ENCODE data around the gene ICOSLG. TPM values are rescaled to one million over a fixed set of nuclear protein-coding genes. Genes with fewer than 3 reads are reported as not detected.
"Not testable (repeated sequence)": the region's sequence is repeated elsewhere in the genome, so short reads cannot be mapped to it uniquely, and the experiment has no call there.

ICOSLG gene
- polyA plus RNA-seq, 2 donors: 2.6 to 3.7 TPM

- Histone ChIP-seq H3K9me3 (ENCODE audit: control insufficient read depth in 2 of 2, insufficient read depth in 1 of 2, low read depth in 1 of 2, low read length in 1 of 2) (no peaks in the 10 kb centered on the region), H3K27me3 (ENCODE audit: control insufficient read depth in 1 of 2, insufficient read depth in 2 of 2, low read length in 2 of 2) (no peaks in the 10 kb centered on the region), H3K4me3 (ENCODE audit: low read depth in 1 of 2, low read length in 2 of 2) (no peak overlapping the region), H3K27ac (ENCODE audit: low read depth in 2 of 2, low read length in 1 of 2) (no peak overlapping the region), H3K36me3 (ENCODE audit: control insufficient read depth in 2 of 2, insufficient read depth in 2 of 2, low read length in 1 of 2) (no peaks in the 10 kb centered on the region), H3K4me1 (ENCODE audit: control insufficient read depth in 2 of 2, insufficient read depth in 2 of 2, low read length in 1 of 2) (no peaks in the 10 kb centered on the region)
- WGBS, 2 donors: 88 to 91% methylated on average over 34 of the region's 34 CpGs
Measured at GRCh38 chr21:44258056-44258725, 17.4 kb upstream of the ICOSLG start.

- Histone ChIP-seq H3K27ac (ENCODE audit: low read depth in 2 of 2, low read length in 1 of 2) (no peak overlapping the region), H3K9me3 (ENCODE audit: control insufficient read depth in 2 of 2, insufficient read depth in 1 of 2, low read depth in 1 of 2, low read length in 1 of 2) (no peaks in the 10 kb centered on the region), H3K4me3 (ENCODE audit: low read depth in 1 of 2, low read length in 2 of 2) (no peak overlapping the region), H3K27me3 (ENCODE audit: control insufficient read depth in 1 of 2, insufficient read depth in 2 of 2, low read length in 2 of 2) (no peaks in the 10 kb centered on the region), H3K4me1 (ENCODE audit: control insufficient read depth in 2 of 2, insufficient read depth in 2 of 2, low read length in 1 of 2) (no peaks in the 10 kb centered on the region), H3K36me3 (ENCODE audit: control insufficient read depth in 2 of 2, insufficient read depth in 2 of 2, low read length in 1 of 2) (no peaks in the 10 kb centered on the region)
- WGBS, 2 donors: 81 to 84% methylated on average over 11 of the region's 11 CpGs
Measured at GRCh38 chr21:44255511-44255981, 14.8 kb upstream of the ICOSLG start.

GRCh38 chr21:44253832-44254710 is 13.3 kb upstream of the ICOSLG start:
- no peaks in the 10 kb centered on the region for H3K27me3 ChIP-seq (ENCODE audit: control insufficient read depth in 1 of 2, insufficient read depth in 2 of 2, low read length in 2 of 2)
- no peaks in the 10 kb centered on the region for H3K4me1 ChIP-seq (ENCODE audit: control insufficient read depth in 2 of 2, insufficient read depth in 2 of 2, low read length in 1 of 2)
- WGBS, 2 donors: 68 to 69% methylated on average over 29 of the region's 29 CpGs
- no peaks in the 10 kb centered on the region for H3K9me3 ChIP-seq (ENCODE audit: control insufficient read depth in 2 of 2, insufficient read depth in 1 of 2, low read depth in 1 of 2, low read length in 1 of 2)
- H3K36me3 ChIP-seq (ENCODE audit: control insufficient read depth in 2 of 2, insufficient read depth in 2 of 2, low read length in 1 of 2): no peaks in the 10 kb centered on the region
- no peak overlapping the region for H3K27ac ChIP-seq (ENCODE audit: low read depth in 2 of 2, low read length in 1 of 2)
- H3K4me3 ChIP-seq (ENCODE audit: low read depth in 1 of 2, low read length in 2 of 2): no peak overlapping the region

GRCh38 chr21:44249204-44250037 is 8.7 kb upstream of the ICOSLG start:
- not testable (repeated sequence) for H3K27ac ChIP-seq (ENCODE audit: low read depth in 2 of 2, low read length in 1 of 2); H3K4me1 ChIP-seq (ENCODE audit: control insufficient read depth in 2 of 2, insufficient read depth in 2 of 2, low read length in 1 of 2); H3K27me3 ChIP-seq (ENCODE audit: control insufficient read depth in 1 of 2, insufficient read depth in 2 of 2, low read length in 2 of 2); H3K4me3 ChIP-seq (ENCODE audit: low read depth in 1 of 2, low read length in 2 of 2); H3K9me3 ChIP-seq (ENCODE audit: control insufficient read depth in 2 of 2, insufficient read depth in 1 of 2, low read depth in 1 of 2, low read length in 1 of 2); H3K36me3 ChIP-seq (ENCODE audit: control insufficient read depth in 2 of 2, insufficient read depth in 2 of 2, low read length in 1 of 2)
- no CpG with 5 or more reads among the region's 33 CpGs for WGBS, 2 donors

- not testable (repeated sequence) for H3K4me3 ChIP-seq (ENCODE audit: low read depth in 1 of 2, low read length in 2 of 2); H3K9me3 ChIP-seq (ENCODE audit: control insufficient read depth in 2 of 2, insufficient read depth in 1 of 2, low read depth in 1 of 2, low read length in 1 of 2); H3K27ac ChIP-seq (ENCODE audit: low read depth in 2 of 2, low read length in 1 of 2); H3K4me1 ChIP-seq (ENCODE audit: control insufficient read depth in 2 of 2, insufficient read depth in 2 of 2, low read length in 1 of 2); H3K36me3 ChIP-seq (ENCODE audit: control insufficient read depth in 2 of 2, insufficient read depth in 2 of 2, low read length in 1 of 2); H3K27me3 ChIP-seq (ENCODE audit: control insufficient read depth in 1 of 2, insufficient read depth in 2 of 2, low read length in 2 of 2)
- WGBS, 2 donors: no CpG with 5 or more reads among the region's 17 CpGs
Measured at GRCh38 chr21:44247904-44248303, 7.2 kb upstream of the ICOSLG start.

- H3K9me3 ChIP-seq (ENCODE audit: control insufficient read depth in 2 of 2, insufficient read depth in 1 of 2, low read depth in 1 of 2, low read length in 1 of 2); H3K36me3 ChIP-seq (ENCODE audit: control insufficient read depth in 2 of 2, insufficient read depth in 2 of 2, low read length in 1 of 2): not testable (repeated sequence)
- WGBS, 2 donors: no CpG with 5 or more reads among the region's 15 CpGs
Measured at GRCh38 chr21:44243980-44244379, 3.2 kb upstream of the ICOSLG start.

GRCh38 chr21:44241281-44241680 is 538 bp upstream of the ICOSLG start:
- not testable (repeated sequence) for H3K4me3 ChIP-seq (ENCODE audit: low read depth in 1 of 2, low read length in 2 of 2); H3K4me1 ChIP-seq (ENCODE audit: control insufficient read depth in 2 of 2, insufficient read depth in 2 of 2, low read length in 1 of 2); H3K9me3 ChIP-seq (ENCODE audit: control insufficient read depth in 2 of 2, insufficient read depth in 1 of 2, low read depth in 1 of 2, low read length in 1 of 2); H3K27ac ChIP-seq (ENCODE audit: low read depth in 2 of 2, low read length in 1 of 2); H3K27me3 ChIP-seq (ENCODE audit: control insufficient read depth in 1 of 2, insufficient read depth in 2 of 2, low read length in 2 of 2); H3K36me3 ChIP-seq (ENCODE audit: control insufficient read depth in 2 of 2, insufficient read depth in 2 of 2, low read length in 1 of 2)
- WGBS, 2 donors: no CpG with 5 or more reads among the region's 27 CpGs

More at GRCh38 chr21:44243980-44244379, 3.2 kb upstream of the ICOSLG start:
- H3K27ac ChIP-seq (ENCODE audit: low read depth in 2 of 2, low read length in 1 of 2); H3K4me3 ChIP-seq (ENCODE audit: low read depth in 1 of 2, low read length in 2 of 2); H3K4me1 ChIP-seq (ENCODE audit: control insufficient read depth in 2 of 2, insufficient read depth in 2 of 2, low read length in 1 of 2); H3K27me3 ChIP-seq (ENCODE audit: control insufficient read depth in 1 of 2, insufficient read depth in 2 of 2, low read length in 2 of 2): not testable (repeated sequence)

GRCh38 chr21:44240353-44240752 is 390 bp downstream of the ICOSLG start:
- not testable (repeated sequence) for H3K27me3 ChIP-seq (ENCODE audit: control insufficient read depth in 1 of 2, insufficient read depth in 2 of 2, low read length in 2 of 2); H3K36me3 ChIP-seq (ENCODE audit: control insufficient read depth in 2 of 2, insufficient read depth in 2 of 2, low read length in 1 of 2); H3K9me3 ChIP-seq (ENCODE audit: control insufficient read depth in 2 of 2, insufficient read depth in 1 of 2, low read depth in 1 of 2, low read length in 1 of 2); H3K27ac ChIP-seq (ENCODE audit: low read depth in 2 of 2, low read length in 1 of 2); H3K4me1 ChIP-seq (ENCODE audit: control insufficient read depth in 2 of 2, insufficient read depth in 2 of 2, low read length in 1 of 2); H3K4me3 ChIP-seq (ENCODE audit: low read depth in 1 of 2, low read length in 2 of 2)
- WGBS, 2 donors: no CpG with 5 or more reads among the region's 46 CpGs

- H3K4me1 ChIP-seq (ENCODE audit: control insufficient read depth in 2 of 2, insufficient read depth in 2 of 2, low read length in 1 of 2); H3K4me3 ChIP-seq (ENCODE audit: low read depth in 1 of 2, low read length in 2 of 2); H3K27ac ChIP-seq (ENCODE audit: low read depth in 2 of 2, low read length in 1 of 2); H3K9me3 ChIP-seq (ENCODE audit: control insufficient read depth in 2 of 2, insufficient read depth in 1 of 2, low read depth in 1 of 2, low read length in 1 of 2); H3K36me3 ChIP-seq (ENCODE audit: control insufficient read depth in 2 of 2, insufficient read depth in 2 of 2, low read length in 1 of 2); H3K27me3 ChIP-seq (ENCODE audit: control insufficient read depth in 1 of 2, insufficient read depth in 2 of 2, low read length in 2 of 2): not testable (repeated sequence)
- WGBS, 2 donors: 87% methylated on average over 9 of the region's 22 CpGs; no CpG with 5 or more reads in 1 of the 2 donors
Measured at GRCh38 chr21:44229561-44229960, 11.2 kb downstream of the ICOSLG start.

All from esophagus (tissue), 2 donors.